Osteocyte (in vitro differentiated cells): ENCODE results near the gene NRCAM. TPM values are rescaled to one million over a fixed set of nuclear protein-coding genes. Genes with fewer than 3 reads are reported as not detected.

Experiments used
- DNase-seq: peaks from one replicate; pipeline ENCODE4 v3.0.0; 2021; ENCODE audit warnings: mixed read lengths; ENCODE audit not compliant: unreplicated experiment; ENCODE audit errors: extremely low spot score
- H3K27ac Mint-ChIP-seq: one replicate; pipeline ENCODE4 v1.8.0; 2021; ENCODE audit warnings: mild to moderate bottlenecking, mixed read lengths; ENCODE audit not compliant: unreplicated experiment
- H3K27me3 Mint-ChIP-seq: one replicate; pipeline ENCODE4 v1.8.0; 2021; ENCODE audit warnings: mixed read lengths; ENCODE audit not compliant: unreplicated experiment
- H3K36me3 Mint-ChIP-seq: one replicate; pipeline ENCODE4 v1.8.0; 2021; ENCODE audit warnings: mixed read lengths; ENCODE audit not compliant: unreplicated experiment
- H3K4me1 Mint-ChIP-seq: one replicate; pipeline ENCODE4 v1.8.0; 2021; ENCODE audit warnings: mixed read lengths; ENCODE audit not compliant: unreplicated experiment
- H3K4me3 Mint-ChIP-seq: one replicate; pipeline ENCODE4 v1.8.0; 2021; ENCODE audit warnings: mild to moderate bottlenecking, moderate library complexity, mixed read lengths; ENCODE audit not compliant: unreplicated experiment
- H3K9me3 Mint-ChIP-seq: one replicate; pipeline ENCODE4 v1.8.0; 2021; ENCODE audit warnings: mixed read lengths; ENCODE audit not compliant: unreplicated experiment
- CTCF ChIP-seq: fragments of 200-600 bp; sonication (generic); IDR thresholded peaks from 2 replicates; pipeline ENCODE4 v1.5.0; 2021; ENCODE audit warnings: antibody characterized with exemption, mild to moderate bottlenecking, moderate library complexity
- total RNA-seq: library from RNA; stranded (reverse); gene quantifications from 2 replicates; pipeline ENCODE4 v1.2.1, GENCODE V29; 2021

NRCAM gene
- total RNA-seq, 1 donor from 2014 or later: 81.8 TPM

DNA sequence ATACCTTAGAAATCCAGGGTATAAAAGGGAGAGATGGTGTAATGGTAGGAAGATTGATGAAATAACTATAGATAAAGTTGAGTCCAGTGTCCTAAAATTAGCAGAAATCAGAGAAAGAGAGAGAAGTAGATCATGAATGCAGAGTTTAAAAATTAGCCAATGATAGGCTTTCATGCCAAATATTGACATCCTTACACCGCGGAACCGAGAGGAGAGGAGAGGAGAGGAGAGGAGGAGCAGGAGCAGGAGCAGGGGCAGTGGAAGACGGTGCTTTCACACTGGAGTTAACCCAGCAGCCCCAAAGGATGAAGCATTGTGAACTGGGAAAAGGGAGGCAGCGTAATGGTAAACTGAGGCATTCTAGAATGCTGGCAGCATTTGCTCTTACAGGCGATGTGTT is 291.9 kb downstream of the NRCAM start:
- Mint-ChIP-seq H3K36me3 (peaks cover 5% of the 10 kb centered on the region), H3K4me1 (peaks cover 3% of the 10 kb centered on the region), H3K27ac (no peak overlapping the region), H3K4me3 (no peak overlapping the region), H3K27me3 (no peaks in the 10 kb centered on the region), H3K9me3 (no peaks in the 10 kb centered on the region)
- TF ChIP-seq CTCF: no peak
- DNase-seq: no peak

DNA sequence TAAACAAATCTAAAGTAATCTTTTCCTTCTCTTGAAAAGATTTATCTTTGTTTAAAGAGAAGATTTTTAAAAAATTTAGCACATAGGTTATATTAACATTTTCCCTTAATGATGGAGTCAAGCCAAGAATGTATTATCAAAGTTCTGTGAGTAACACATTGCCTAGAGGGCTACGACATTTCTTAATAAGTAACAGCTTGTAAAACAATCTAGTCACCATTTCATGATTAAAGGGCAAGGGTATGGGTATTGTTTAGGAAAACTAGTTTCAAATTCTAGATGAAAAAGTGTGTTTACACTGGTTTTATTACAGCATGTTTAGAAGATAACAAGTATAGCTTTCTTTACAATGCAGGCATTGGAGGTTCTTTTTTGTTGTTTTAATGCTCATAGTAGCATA is 297.5 kb downstream of the NRCAM start:
- Mint-ChIP-seq H3K9me3 (no peaks in the 10 kb centered on the region), H3K36me3 (peaks cover 14% of the 10 kb centered on the region), H3K4me1 (peaks cover 11% of the 10 kb centered on the region), H3K27ac (no peak overlapping the region), H3K4me3 (no peak overlapping the region), H3K27me3 (no peaks in the 10 kb centered on the region)
- DNase-seq: no peak
- TF ChIP-seq CTCF: no peak

- peaks cover 11% of the 10 kb centered on the region for H3K4me1 Mint-ChIP-seq
- no peak for DNase-seq
- H3K27me3 Mint-ChIP-seq: no peaks in the 10 kb centered on the region
- H3K4me3 Mint-ChIP-seq: no peak overlapping the region
- no peaks in the 10 kb centered on the region for H3K9me3 Mint-ChIP-seq
- H3K36me3 Mint-ChIP-seq: peaks cover 14% of the 10 kb centered on the region
- no peak for TF ChIP-seq CTCF
- no peak overlapping the region for H3K27ac Mint-ChIP-seq
Measured at GRCh38 chr7:108157606-108158335, 298.5 kb downstream of the NRCAM start.

- DNase-seq: no peak
- H3K9me3 Mint-ChIP-seq: no peaks in the 10 kb centered on the region
Measured at GRCh38 chr7:108156897-108157605, 299.2 kb downstream of the NRCAM start.

More at GRCh38 chr7:108156897-108157605, 299.2 kb downstream of the NRCAM start:
- no peak for TF ChIP-seq CTCF
- Mint-ChIP-seq H3K4me3 (no peak overlapping the region), H3K27me3 (no peaks in the 10 kb centered on the region), H3K27ac (no peak overlapping the region), H3K4me1 (peaks cover 11% of the 10 kb centered on the region), H3K36me3 (peaks cover 14% of the 10 kb centered on the region)
